ENCODE results near the gene RBBP8. TPM values are rescaled to one million over a fixed set of nuclear protein-coding genes. Genes with fewer than 3 reads are reported as not detected.

The RBBP8 gene
- total and polyA plus RNA-seq, 2 donors (not counting 3 experiments of a cell fraction or from before 2014, with no cell fraction given) = 3.0 to 13.5 TPM

- ChIA-PET POLR2A (no interaction called here), CTCF (interaction anchor here (1.0 to 4.2 kb wide), 2 partner anchors 19 to 46 kb away, joined by 3 to 18 read pairs; no protein-coding TSS in a partner anchor)
- Histone ChIP-seq H3K9ac (replicated peaks; ENCODE audit: extremely low read depth, insufficient read depth, low read length) (no peak overlapping the region), H4K20me1 (replicated peaks; ENCODE audit: control insufficient read depth, extremely low read depth, insufficient read depth, low read length) (no peaks in the 10 kb centered on the region), H3K4me1 (ENCODE audit: control insufficient read depth, extremely low read depth, insufficient read depth, low read length) (no peaks in the 10 kb centered on the region), H3K9me1 (replicated peaks; ENCODE audit: control insufficient read depth, extremely low read depth, insufficient read depth, low read length) (no peaks in the 10 kb centered on the region), H3K4me2 (ENCODE audit: insufficient read depth, low read length) (no peak overlapping the region), H3K27ac (ENCODE audit: insufficient read depth, low read depth, low read length) (no peak overlapping the region), H3K27me3 (ENCODE audit: control insufficient read depth in 2 of 2, insufficient read depth in 2 of 2, low read length in 2 of 2) (no peaks in the 10 kb centered on the region), H3K36me3 (ENCODE audit: control insufficient read depth in 2 of 2, extremely low read depth in 1 of 2, insufficient read depth in 2 of 2, low read length in 2 of 2) (no peaks in the 10 kb centered on the region), H2AFZ (ENCODE audit: low read depth, low read length) (no peak overlapping the region), H3K4me3 (replicated peaks in 1 of 3; ENCODE audit: insufficient read depth in 1 of 3, low read depth in 1 of 3, low read length in 3 of 3) (no peak overlapping the region), H3K9me3 (replicated peaks; ENCODE audit: control insufficient read depth, insufficient read depth, low read length) (no peaks in the 10 kb centered on the region), H3K79me2 (ENCODE audit: control insufficient read depth, insufficient read depth, low read length) (no peaks in the 10 kb centered on the region)
- FAIRE-seq = no peak
- no peak for DNase-seq (ENCODE audit: low read depth, low spot score)
- dilution Hi-C loops (cut with MboI; ENCODE audit: extremely low pct_ligation_motif_present, low sequenced_read_pairs) = no loop called here
- no TSS peak for BruUV-seq (replicated peaks)
- intact Hi-C loops (cut with micrococcal nuclease) = no loop called here
- TF ChIP-seq JUN (IDR thresholded peaks at IDR 0.05; ENCODE audit: borderline replicate concordance, insufficient read depth, insufficient read length, low read depth) = no peak
- TF ChIP-seq GATA2 (IDR thresholded peaks at IDR 0.05; ENCODE audit: insufficient read depth, insufficient read length, low read depth, low read length) = no peak
- TF ChIP-seq POLR2A (IDR thresholded peaks at IDR 0.05; ENCODE audit: low read depth, low read length) = no peak
- TF ChIP-seq MAX (IDR thresholded peaks at IDR 0.05; ENCODE audit: insufficient read depth, insufficient read length) = no peak
- no peak for TF ChIP-seq EZH2 (IDR thresholded peaks at IDR 0.05; ENCODE audit: borderline replicate concordance, low read depth, low read length, severe bottlenecking)
- TF ChIP-seq POLR2AphosphoS5 (IDR thresholded peaks at IDR 0.05; ENCODE audit: insufficient read depth, low read depth, low read length) = no peak
- no peak for TF ChIP-seq FOS (IDR thresholded peaks at IDR 0.05; ENCODE audit: borderline replicate concordance, insufficient read depth, low read length)
- no peak for TF ChIP-seq CTCF (IDR thresholded peaks at IDR 0.05; ENCODE audit: extremely low read depth in 1 of 2, insufficient read depth in 1 of 2, low read depth in 1 of 2, low read length in 2 of 2)
- TF ChIP-seq MYC (IDR thresholded peaks at IDR 0.05; ENCODE audit: low read depth, low read length) = no peak
Measured at GRCh38 chr18:22964116-22964515, 31.0 kb downstream of the RBBP8 start.
